COLO829 (cell line): ENCODE results near the gene MIPEP.

Experiments used
- DNase-seq: peaks from one replicate; pipeline ENCODE4 v3.0.0; 2012; ENCODE audit warnings: low spot score

The MIPEP gene

GRCh38 chr13:23714672-23715071 lies 174.5 kb downstream of the MIPEP start:
- no peak for DNase-seq

DNA sequence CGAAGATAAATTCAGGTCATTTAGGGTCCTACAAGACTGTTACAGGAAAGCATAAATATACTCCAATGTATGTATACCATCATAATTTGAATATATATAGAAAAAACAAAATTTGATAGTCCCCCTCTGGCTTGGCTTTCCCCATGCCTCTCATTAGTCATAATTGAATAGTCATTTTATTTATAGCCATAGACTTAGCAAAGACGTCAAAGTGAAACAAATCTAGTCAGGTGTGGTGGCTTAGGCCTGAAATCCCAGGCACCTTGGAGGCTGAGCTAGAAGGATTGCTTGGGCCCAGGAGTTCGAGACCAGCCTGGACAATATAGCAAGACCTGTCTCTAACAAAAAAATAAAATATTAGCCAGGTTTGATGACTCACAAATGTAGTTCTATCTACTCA lies 177.8 kb downstream of the MIPEP start:
- DNase-seq = no peak

GRCh38 chr13:23710366-23710765 lies 178.8 kb downstream of the MIPEP start:
- no peak for DNase-seq

GRCh38 chr13:23709536-23709935 lies 179.7 kb downstream of the MIPEP start:
- no peak for DNase-seq

- no peak for DNase-seq
Measured at GRCh38 chr13:23707674-23708073, 181.5 kb downstream of the MIPEP start.

DNA sequence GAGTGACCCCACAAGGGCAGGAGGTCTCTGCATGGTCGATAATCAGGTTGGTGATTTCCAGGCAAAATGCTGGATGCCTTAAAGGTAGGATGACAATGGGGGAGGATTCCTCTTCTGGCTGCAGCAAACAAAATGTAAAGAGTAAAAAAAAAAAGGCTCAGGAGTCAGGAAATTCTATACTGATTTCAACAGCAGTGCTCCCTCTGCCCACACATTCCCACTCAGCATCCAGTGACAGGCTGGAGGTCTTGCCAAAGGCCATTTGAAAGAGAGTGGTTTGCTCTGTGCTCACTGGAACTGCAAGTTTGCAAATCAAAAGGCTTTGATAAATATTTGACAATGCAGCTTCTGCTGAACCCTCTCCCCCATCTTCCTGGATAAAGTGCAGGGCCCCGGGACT lies 183.6 kb downstream of the MIPEP start:
- DNase-seq = peak; percentile 17

- DNase-seq = no peak
Measured at GRCh38 chr13:23703246-23703860, 185.8 kb downstream of the MIPEP start.

GRCh38 chr13:23701636-23702035 lies 187.6 kb downstream of the MIPEP start:
- no peak for DNase-seq

DNA sequence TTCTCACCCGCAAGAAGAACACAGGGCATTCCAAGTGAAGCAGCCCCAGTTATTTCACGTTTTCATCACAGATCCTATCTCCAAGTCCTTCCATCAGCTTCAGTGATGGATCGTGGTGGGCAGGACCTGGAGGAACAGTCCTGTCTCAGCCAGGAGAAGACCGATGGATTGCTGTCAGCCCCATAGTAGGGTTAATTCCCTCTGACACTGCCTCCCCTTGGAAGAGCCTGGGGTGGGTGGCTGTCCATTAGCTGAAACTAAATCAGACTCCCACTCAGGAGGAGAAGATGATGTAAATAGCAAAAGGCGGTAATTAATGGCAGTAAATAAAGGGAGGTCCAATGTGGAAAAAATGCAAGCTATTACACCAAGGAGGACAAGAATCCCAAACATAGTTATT lies 188.0 kb downstream of the MIPEP start:
- no peak for DNase-seq

GRCh38 chr13:23699271-23699670 lies 189.9 kb downstream of the MIPEP start:
- DNase-seq = no peak

- no peak for DNase-seq
Measured at GRCh38 chr13:23697772-23698313, 191.4 kb downstream of the MIPEP start.

GRCh38 chr13:23696610-23697009 lies 192.6 kb downstream of the MIPEP start:
- no peak for DNase-seq

DNA sequence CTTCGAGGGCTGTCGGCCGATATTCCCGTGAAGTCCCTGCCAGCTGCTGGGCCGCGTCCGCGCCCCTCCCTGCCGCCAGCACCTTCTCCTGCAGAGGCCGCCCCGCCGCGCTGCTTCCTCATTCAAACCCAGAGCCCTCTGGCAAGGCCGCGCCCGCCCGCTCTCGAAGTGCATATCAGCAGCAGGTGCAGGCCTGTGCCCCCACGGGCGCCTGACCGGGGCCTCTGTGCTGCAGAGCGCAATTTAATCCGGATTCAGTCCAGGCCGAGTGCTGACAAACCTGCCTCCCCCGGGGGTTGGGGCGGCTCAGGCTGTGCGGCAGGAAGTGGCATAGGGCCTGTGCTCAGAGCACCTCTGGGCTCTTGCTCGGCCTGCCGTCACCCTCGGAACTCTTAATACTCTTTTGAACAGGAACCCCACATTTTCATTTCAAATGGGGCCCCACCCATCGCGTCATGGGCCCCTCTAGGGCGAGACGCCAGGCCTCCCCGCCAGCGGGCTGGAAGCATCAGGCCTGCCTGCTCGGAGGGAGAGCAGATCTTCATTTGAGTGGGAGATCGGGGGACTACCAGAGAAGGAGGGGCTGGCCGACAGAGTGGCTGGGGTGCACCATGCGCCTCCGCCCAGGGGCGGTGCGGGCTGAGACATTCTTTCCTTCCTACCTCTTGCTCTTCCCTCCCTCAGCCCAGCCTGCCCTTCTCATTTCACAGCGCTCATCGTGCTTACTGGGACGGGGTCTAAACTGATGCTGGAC lies 193.3 kb downstream of the MIPEP start:
- no peak for DNase-seq

GRCh38 chr13:23695196-23695595 lies 194.0 kb downstream of the MIPEP start:
- no peak for DNase-seq

DNA sequence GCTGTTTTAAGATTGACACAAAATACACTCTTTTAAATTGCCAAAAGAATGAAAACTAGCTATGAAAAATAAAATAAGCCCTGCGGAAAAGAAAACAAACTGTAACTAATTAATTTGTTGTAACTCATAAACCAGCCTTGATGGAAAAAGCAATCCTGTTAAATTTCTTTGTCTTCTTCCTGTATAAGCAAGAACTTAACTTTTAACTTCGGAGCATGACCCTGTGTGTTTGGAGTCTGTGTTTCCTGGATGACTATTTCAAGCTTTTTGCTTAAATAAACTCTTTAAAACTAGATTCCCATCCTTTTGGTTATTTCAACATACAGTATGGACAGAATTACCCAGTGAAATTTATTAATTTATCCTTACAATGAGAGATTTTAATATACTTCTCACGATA lies 196.4 kb downstream of the MIPEP start:
- DNase-seq = no peak

GRCh38 chr13:23690668-23691067 lies 198.5 kb downstream of the MIPEP start:
- DNase-seq = no peak

DNA sequence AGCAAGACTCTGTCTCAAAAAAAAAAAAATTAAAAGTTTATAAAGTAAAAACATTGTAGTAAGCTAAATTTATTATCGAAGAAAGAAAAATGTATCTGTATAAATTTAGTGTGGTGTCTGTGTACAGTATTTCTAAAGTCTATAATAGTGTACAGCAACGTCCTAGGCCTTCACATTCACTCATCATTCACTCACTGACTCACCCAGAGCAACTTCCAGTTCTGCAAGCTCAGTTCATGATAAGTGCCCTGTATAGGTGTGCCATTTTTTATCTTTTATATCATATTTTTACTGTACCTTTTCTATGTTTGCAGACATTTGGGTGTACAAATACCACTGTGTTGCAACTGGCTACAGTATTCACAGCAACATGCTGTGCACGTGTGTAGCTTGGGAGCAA lies 200.9 kb downstream of the MIPEP start:
- no peak for DNase-seq

DNA sequence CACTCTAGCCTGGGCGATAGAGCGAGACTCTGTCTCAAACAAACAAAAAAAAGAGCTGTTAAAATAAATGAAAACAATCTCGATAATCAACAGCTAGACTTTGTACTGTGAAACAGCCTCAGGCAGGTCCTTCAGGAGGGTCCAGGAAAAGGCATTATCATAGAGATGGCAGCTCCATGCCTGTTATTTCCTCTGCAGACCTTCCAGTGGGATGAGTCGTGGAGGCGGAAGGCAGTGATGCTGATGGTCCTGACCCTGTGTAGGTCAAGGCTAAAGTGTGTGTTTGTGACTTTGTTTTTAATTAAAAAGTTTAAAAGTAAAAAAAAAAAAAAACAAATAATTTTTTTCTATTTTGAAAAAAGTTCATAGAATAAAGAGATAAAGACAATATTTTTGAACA lies 201.6 kb downstream of the MIPEP start:
- no peak for DNase-seq

DNA sequence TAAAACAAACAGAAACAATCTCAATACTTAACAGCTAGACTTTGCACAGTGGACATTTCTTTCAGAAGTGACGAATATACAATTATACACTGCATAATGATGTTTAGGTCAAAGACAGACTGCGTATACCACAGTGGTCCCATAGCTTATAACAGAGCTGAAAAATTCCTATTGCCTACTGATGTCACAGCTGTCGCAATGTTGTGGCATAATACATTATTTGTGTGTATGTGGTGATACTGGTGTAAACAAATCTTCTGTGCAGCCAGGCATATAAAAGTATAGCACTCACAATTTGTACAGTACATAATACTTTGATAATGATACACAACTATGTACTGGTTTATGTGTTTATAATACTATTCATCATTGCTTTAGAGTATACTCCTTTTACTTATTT lies 202.3 kb downstream of the MIPEP start:
- DNase-seq = no peak

GRCh38 chr13:23685416-23685815 lies 203.8 kb downstream of the MIPEP start:
- no peak for DNase-seq

DNA sequence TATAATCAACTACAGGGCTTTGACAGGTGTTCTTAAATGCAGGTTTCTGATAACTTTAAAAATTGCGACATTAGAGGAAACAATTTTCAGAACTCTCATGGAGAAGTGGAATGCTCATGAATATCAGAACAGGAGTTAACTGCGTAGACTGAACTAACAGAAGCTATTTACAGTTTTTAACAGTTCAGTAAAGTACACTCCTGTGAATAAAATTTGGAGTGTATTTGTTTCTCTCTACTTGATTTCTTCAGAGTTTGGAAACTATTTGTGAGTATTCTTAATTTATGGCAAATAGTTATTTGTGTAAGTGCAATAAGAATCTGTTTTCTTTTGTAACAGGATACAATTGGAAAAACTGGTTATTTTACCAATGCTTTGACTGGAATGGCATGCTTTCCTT lies 204.6 kb downstream of the MIPEP start:
- DNase-seq = no peak

DNA sequence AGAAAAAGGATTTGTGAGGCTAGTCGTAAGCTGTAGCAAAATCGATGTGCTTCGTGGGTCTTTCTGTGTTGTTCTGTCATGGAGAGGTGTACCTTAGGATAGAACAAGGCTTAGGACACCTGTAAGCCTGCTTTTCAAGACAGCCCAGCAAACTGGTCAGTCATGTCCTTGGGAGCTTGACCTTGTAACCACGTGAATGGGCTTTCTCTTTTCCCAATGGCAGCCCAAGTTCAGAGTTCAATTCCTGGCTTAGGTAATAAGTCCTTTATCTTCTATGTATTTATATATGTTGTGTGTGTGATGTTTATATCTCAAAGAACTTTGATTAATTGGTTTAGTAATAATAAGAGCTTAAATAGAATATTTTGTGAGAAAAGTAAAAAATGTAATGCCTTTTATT lies 206.1 kb downstream of the MIPEP start:
- no peak for DNase-seq

GRCh38 chr13:23680845-23681669 lies 208.1 kb downstream of the MIPEP start:
- DNase-seq = no peak
